Psoas muscle (tissue), 8 donors: ENCODE data around the gene SULT4A1. TPM values are rescaled to one million over a fixed set of nuclear protein-coding genes. Genes with fewer than 3 reads are reported as not detected.

Experiments
- ATAC-seq, 4 donors: fragments of 200-7000 bp; cut with Tn5 transposase; one replicate each; pipeline ENCODE4 v1.9.1; 2020; ENCODE audit warnings: moderate library complexity in 3 of 4, mild to moderate bottlenecking in 2 of 4
- DNase-seq, 2 donors: peaks; one replicate each; pipeline ENCODE4 v3.0.0-alpha.2; 2020
- H3K27ac ChIP-seq: fragments of 200-600 bp; one replicate; pipeline ENCODE4 v1.8.0; 2022
- H3K27me3 ChIP-seq, 3 donors: fragments of 200-600 bp in 1 of 3; one replicate each; pipeline versions ENCODE4 v1.6.1 to v1.8.0; 2013 to 2022; ENCODE audit warnings: low read length in 2 of 3, mild to moderate bottlenecking in 2 of 3, moderate library complexity in 1 of 3; ENCODE audit not compliant: insufficient read depth in 3 of 3
- H3K36me3 ChIP-seq, 2 donors: fragments of 200-600 bp in 1 of 2; one replicate each; pipeline versions ENCODE4 v1.6.1 to v1.8.0; 2013 to 2022; ENCODE audit warnings: low read depth in 1 of 2, mild to moderate bottlenecking in 1 of 2, moderate library complexity in 1 of 2; ENCODE audit not compliant: insufficient read depth in 1 of 2
- H3K4me1 ChIP-seq: fragments of 200-600 bp; one replicate; pipeline ENCODE4 v1.8.0; 2022
- H3K4me3 ChIP-seq: fragments of 200-600 bp; one replicate; pipeline ENCODE4 v1.8.0; 2022; ENCODE audit warnings: mild to moderate bottlenecking
- H3K9me3 ChIP-seq: fragments of 200-600 bp; one replicate; pipeline ENCODE4 v1.8.0; 2022
- CTCF ChIP-seq: fragments of 200-600 bp; IDR thresholded peaks from one replicate; pipeline ENCODE4 v1.8.0; 2022; ENCODE audit warnings: antibody characterized with exemption
- WGBS, 3 donors: extraction: QIAGEN DNeasy Blood & Tissue Kit; methylation state at CpG; one replicate each; pipeline versions ENCODE4 v1.1.6 to v1.1.7; 2013; 5-methylcytosine and 5-hydroxymethylcytosine counted together
- intact Hi-C, 2 donors: fragments of 100-400 bp; cut with DNase I; formaldehyde crosslinking; loops; one replicate each; pipeline versions ENCODE4 v1.11.0 to v1.14.2; 2022
- polyA plus RNA-seq, 3 donors: library from polyadenylated mRNA; stranded (reverse); fragments of 200-250 nt; gene quantifications; one replicate each; pipeline ENCODE4 v1.2.3, GENCODE V29; 2013
- total RNA-seq, 4 donors: library from RNA; stranded (reverse); fragmentation: NEBNext Ultra II Directional in 2 of 4; extraction: Animal tissue kit (Norgen Biotek cat#: 25700) in 2 of 4; gene quantifications; one replicate each; pipeline versions ENCODE4 v1.2.1 to v1.2.4, GENCODE V29; 2021 to 2023
- donor health status: healthy with polysubstance abuse.
- donor health status: DM: no; HTN: no; CAD: no; lungs with moderate emphysema.
- donor health status: Bipolar disorder and iron deficiency.
- donor health status: healthy.
- donor health status: DM: yes; HTN: yes; CAD: no.
- donor health status: DM: no; HTN: no; CAD: no.
- donor health status: DM: no; HTN: no; CAD: no.
- donor health status: DM: yes; HTN: yes; CAD: no.

SULT4A1 gene
- total and polyA plus RNA-seq, 7 donors = 0.08 to 0.23 TPM; not detected in 5

GRCh38 chr22:43845981-43846380, 16.3 kb downstream of the SULT4A1 start:
- Histone ChIP-seq H3K4me3 (no peak overlapping the region), H3K27ac (no peak overlapping the region), H3K27me3 (peaks cover 0 to 12% (median 2%) of the 10 kb centered on the region in 3 donors), H3K36me3 (no peaks in the 10 kb centered on the region), H3K4me1 (no peaks in the 10 kb centered on the region), H3K9me3 (no peaks in the 10 kb centered on the region)
- WGBS, 3 donors = 76 to 84% (median 77%) methylated on average over 11 of the region's 11 CpGs
- peak in 1 of 2 donors; percentile 21 for DNase-seq
- no peak for TF ChIP-seq CTCF
- intact Hi-C loops = no loop called here
- no peak for ATAC-seq

GRCh38 chr22:43844560-43845545, 17.5 kb downstream of the SULT4A1 start:
- intact Hi-C loops = no loop called here
- 81 to 86% (median 86%) methylated on average over 25 to 31 of the region's 31 CpGs for WGBS, 3 donors

GRCh38 chr22:43843783-43844530, 18.4 kb downstream of the SULT4A1 start:
- peaks cover 0 to 4% (median 0%) of the 10 kb centered on the region in 3 donors for H3K27me3 ChIP-seq
- DNase-seq (peak in 1 of 2 donors; percentile 34), ATAC-seq (no peak)
- no peaks in the 10 kb centered on the region for H3K9me3 ChIP-seq
- no peak overlapping the region for H3K27ac ChIP-seq
- no peaks in the 10 kb centered on the region for H3K36me3 ChIP-seq
- TF ChIP-seq CTCF = no peak
- intact Hi-C loops = no loop called here
- no peak overlapping the region for H3K4me3 ChIP-seq
- no peaks in the 10 kb centered on the region for H3K4me1 ChIP-seq
- WGBS, 3 donors = 54 to 70% (median 60%) methylated on average over 21 of the region's 21 CpGs

More at GRCh38 chr22:43844560-43845545, 17.5 kb downstream of the SULT4A1 start:
- Histone ChIP-seq H3K27me3 (peaks cover 0 to 11% (median 0%) of the 10 kb centered on the region in 3 donors), H3K9me3 (no peaks in the 10 kb centered on the region), H3K36me3 (no peaks in the 10 kb centered on the region), H3K4me3 (no peak overlapping the region), H3K4me1 (no peaks in the 10 kb centered on the region), H3K27ac (no peak overlapping the region)
- no peak for TF ChIP-seq CTCF
- peak in 1 of 2 donors; percentile 36 for DNase-seq
- ATAC-seq = no peak

- no peak for TF ChIP-seq CTCF
- H3K4me1 ChIP-seq = no peaks in the 10 kb centered on the region
- intact Hi-C loops = no loop called here
- ATAC-seq (no peak), DNase-seq (peak in 1 of 2 donors; percentile 30)
- H3K36me3 ChIP-seq = no peaks in the 10 kb centered on the region
- 91 to 94% (median 91%) methylated on average over 21 of the region's 21 CpGs for WGBS, 3 donors
- H3K9me3 ChIP-seq = no peaks in the 10 kb centered on the region
- H3K4me3 ChIP-seq = no peak overlapping the region
- H3K27me3 ChIP-seq = peaks cover 0 to 4% (median 0%) of the 10 kb centered on the region in 3 donors
- H3K27ac ChIP-seq = no peak overlapping the region
Measured at GRCh38 chr22:43841742-43842141, 20.6 kb downstream of the SULT4A1 start.
